Prostate gland (tissue), 2 donors: ENCODE results near the gene TAF3. TPM values are rescaled to one million over a fixed set of nuclear protein-coding genes. Genes with fewer than 3 reads are reported as not detected.

Experiments
- DNase-seq: peaks from one replicate; pipeline ENCODE4 v3.0.0-alpha.2; 2019; ENCODE audit warnings: low spot score
- H3K27ac ChIP-seq, 2 donors: fragments of 200-600 bp; sonication (generic); 2 replicates each; pipeline ENCODE4 v1.5.1; 2017 to 2019
- H3K27me3 ChIP-seq: fragments of 200-600 bp; sonication (generic); replicated peaks from 2 replicates; pipeline ENCODE4 v1.5.1; 2019; ENCODE audit not compliant: insufficient read depth
- H3K36me3 ChIP-seq, 2 donors: fragments of 200-600 bp; sonication (generic); 1 replicate in 1 of 2; 2 replicates in 1 of 2; pipeline versions ENCODE4 v1.5.1 to v1.8.1; 2017 to 2019
- H3K4me1 ChIP-seq: fragments of 200-600 bp; sonication (generic); replicated peaks from 2 replicates; pipeline ENCODE4 v1.5.1; 2019
- H3K4me3 ChIP-seq, 2 donors: fragments of 200-600 bp; sonication (generic); 2 replicates each; pipeline ENCODE4 v1.5.1; 2017 to 2019
- H3K9me3 ChIP-seq: fragments of 200-600 bp; sonication (generic); 2 replicates; pipeline ENCODE4 v1.5.1; 2017
- POLR2A ChIP-seq: fragments of 450-650 bp; IDR thresholded peaks from one replicate; pipeline ENCODE4 v1.6.1; 2016; ENCODE audit warnings: antibody characterized with exemption, mild to moderate bottlenecking
- POLR2AphosphoS5 ChIP-seq: sonication (generic); formaldehyde crosslinking; IDR thresholded peaks from one replicate; pipeline ENCODE4 v1.6.1; 2017; ENCODE audit warnings: antibody characterized with exemption
- WGBS: methylation state at CpG from one replicate; pipeline ENCODE4 v1.1.5; 2018; 5-methylcytosine and 5-hydroxymethylcytosine counted together
- intact Hi-C: fragments of 100-400 bp; cut with DNase I; formaldehyde crosslinking; loops from one replicate; pipeline ENCODE4 v1.14.2; 2022
- total RNA-seq, 2 donors: library from RNA; depleted of rRNA; stranded (reverse); fragments of >200 nt; gene quantifications; one replicate each; pipeline ENCODE4 v1.1.0, GENCODE V29; 2016
- TF ChIP-seq, protein P1 (sequence below), 4 experiments: fragments of 200-600 bp in 2 of 4; fragments of 450-650 bp in 2 of 4; sonication (generic) in 2 of 4; IDR thresholded peaks; 1 replicate in 3 of 4; 2 replicates in 1 of 4; pipeline ENCODE4 v1.5.1; 2016 to 2019; ENCODE audit warnings: antibody characterized with exemption in 4 of 4, mild to moderate bottlenecking in 2 of 4, moderate library complexity in 2 of 4

The TAF3 gene
- total RNA-seq, 2 donors from 2014 or later: 4.4 to 20.2 TPM

DNA sequence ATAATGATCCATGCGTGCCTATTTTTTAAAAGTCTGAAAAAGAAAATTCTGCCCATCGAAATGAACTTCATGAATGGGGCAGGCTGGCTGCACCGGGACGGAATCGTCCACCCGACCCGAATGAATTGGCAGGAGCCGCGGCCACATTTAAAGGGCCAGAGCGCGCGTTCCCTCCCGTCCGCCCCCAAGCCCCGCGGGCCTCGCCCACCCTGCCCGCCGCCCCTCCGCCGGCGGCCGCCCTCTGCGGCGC is 235.9 kb downstream of the TAF3 start:
- peak overlapping the region; percentile 68 to 75 for H3K27ac ChIP-seq

DNA sequence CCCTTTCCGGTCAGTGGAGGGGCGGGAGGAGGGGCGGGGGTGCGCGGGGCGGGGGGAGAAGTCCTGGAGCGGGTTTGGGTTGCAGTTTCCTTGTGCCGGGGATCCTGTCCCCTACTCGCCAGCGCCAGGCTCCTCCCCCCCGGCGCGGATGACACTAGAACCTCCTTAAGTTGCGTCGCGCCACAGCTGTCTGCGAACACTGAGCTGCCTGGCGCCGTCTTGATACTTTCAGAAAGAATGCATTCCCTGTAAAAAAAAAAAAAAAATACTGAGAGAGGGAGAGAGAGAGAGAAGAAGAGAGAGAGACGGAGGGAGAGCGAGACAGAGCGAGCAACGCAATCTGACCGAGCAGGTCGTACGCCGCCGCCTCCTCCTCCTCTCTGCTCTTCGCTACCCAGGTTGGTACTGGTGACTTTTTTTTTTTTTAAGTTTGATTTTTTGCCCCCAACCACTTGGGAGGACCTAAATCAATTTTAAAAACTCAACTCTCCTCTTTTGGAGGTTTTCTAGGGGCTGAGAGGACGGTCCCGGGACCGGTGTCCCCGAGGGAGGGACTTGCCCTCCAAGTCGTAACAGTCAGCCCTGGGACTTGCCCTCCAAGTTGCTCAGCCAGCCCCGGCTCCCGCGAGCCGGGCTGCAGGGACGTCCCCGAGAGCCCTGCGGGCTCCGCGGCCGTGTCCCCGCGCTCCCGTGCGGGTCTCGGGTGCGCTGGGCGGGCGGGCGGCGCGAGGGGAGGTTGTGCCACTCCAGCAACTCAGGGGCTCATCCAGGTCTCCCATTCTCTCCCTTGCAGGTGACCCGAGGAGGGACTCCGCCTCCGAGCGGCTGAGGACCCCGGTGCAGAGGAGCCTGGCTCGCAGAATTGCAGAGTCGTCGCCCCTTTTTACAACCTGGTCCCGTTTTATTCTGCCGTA is 236.4 kb downstream of the TAF3 start, which contains the start of gene GATA3:
GATA3 (plus strand) TSS at position 195 of the 914 bp plus-strand sequence. CDS start 968 bp downstream, outside the sequence.
- intact Hi-C loops: no loop called here
- H3K36me3 ChIP-seq: no peaks in the 10 kb centered on the region
- peaks cover 3% of the 10 kb centered on the region for H3K4me1 ChIP-seq
- DNase-seq: peak; percentile 91
- WGBS: 2% methylated on average over 60 of the region's 65 CpGs
- H3K4me3 ChIP-seq: peak within 1 kb of the TSS; percentile 47 to 59
- no peaks in the 10 kb centered on the region for H3K9me3 ChIP-seq
- peaks cover 16% of the 10 kb centered on the region for H3K27me3 ChIP-seq
- TF ChIP-seq, protein P1, sequence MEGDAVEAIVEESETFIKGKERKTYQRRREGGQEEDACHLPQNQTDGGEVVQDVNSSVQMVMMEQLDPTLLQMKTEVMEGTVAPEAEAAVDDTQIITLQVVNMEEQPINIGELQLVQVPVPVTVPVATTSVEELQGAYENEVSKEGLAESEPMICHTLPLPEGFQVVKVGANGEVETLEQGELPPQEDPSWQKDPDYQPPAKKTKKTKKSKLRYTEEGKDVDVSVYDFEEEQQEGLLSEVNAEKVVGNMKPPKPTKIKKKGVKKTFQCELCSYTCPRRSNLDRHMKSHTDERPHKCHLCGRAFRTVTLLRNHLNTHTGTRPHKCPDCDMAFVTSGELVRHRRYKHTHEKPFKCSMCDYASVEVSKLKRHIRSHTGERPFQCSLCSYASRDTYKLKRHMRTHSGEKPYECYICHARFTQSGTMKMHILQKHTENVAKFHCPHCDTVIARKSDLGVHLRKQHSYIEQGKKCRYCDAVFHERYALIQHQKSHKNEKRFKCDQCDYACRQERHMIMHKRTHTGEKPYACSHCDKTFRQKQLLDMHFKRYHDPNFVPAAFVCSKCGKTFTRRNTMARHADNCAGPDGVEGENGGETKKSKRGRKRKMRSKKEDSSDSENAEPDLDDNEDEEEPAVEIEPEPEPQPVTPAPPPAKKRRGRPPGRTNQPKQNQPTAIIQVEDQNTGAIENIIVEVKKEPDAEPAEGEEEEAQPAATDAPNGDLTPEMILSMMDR (IDR thresholded peaks at IDR 0.05): no peak
- TF ChIP-seq POLR2A: peak; percentile 77
- TF ChIP-seq POLR2AphosphoS5: peak; percentile 81
- peak within 1 kb of the TSS; percentile 68 to 75 for H3K27ac ChIP-seq

More for the DNA sequence above, 235.9 kb downstream of the TAF3 start:
- intact Hi-C loops: no loop called here
- under 1% methylated on average over 23 of the region's 25 CpGs for WGBS
- H3K9me3 ChIP-seq: no peaks in the 10 kb centered on the region
- peaks cover 16% of the 10 kb centered on the region for H3K27me3 ChIP-seq
- peak overlapping the region; percentile 47 to 59 for H3K4me3 ChIP-seq
- peaks cover 3% of the 10 kb centered on the region for H3K4me1 ChIP-seq
- peak; percentile 51 for DNase-seq
- no peak for TF ChIP-seq POLR2AphosphoS5
- no peak for TF ChIP-seq POLR2A
- TF ChIP-seq, protein P1 (IDR thresholded peaks at IDR 0.05): no peak
- H3K36me3 ChIP-seq: no peaks in the 10 kb centered on the region

DNA sequence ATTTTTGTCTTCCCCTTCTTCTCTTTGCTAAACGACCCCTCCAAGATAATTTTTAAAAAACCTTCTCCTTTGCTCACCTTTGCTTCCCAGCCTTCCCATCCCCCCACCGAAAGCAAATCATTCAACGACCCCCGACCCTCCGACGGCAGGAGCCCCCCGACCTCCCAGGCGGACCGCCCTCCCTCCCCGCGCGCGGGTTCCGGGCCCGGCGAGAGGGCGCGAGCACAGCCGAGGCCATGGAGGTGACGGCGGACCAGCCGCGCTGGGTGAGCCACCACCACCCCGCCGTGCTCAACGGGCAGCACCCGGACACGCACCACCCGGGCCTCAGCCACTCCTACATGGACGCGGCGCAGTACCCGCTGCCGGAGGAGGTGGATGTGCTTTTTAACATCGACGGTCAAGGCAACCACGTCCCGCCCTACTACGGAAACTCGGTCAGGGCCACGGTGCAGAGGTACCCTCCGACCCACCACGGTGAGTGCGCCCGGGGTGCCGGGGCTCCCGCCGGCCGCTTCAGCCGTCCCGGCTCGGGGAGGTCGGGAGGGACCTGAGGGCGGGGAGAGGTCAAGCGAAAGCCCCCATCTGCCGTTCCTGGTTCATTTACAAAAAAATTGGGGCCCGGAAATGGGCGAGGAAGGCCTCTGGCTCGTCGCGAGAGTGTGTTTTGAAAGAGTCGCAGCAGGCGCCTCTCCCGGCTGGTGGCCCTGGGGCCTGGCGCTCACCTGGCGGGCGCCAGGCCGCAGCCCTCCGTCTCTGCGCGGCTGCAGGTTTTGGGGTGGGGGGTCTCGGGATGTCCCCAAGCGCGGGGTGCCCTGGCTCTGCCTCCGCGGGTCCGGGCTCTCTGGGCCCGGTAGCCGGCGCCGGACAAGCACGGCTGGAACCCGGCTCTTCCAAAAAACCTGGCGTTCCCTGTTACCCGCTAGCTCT is 237.4 kb downstream of the TAF3 start:
- intact Hi-C loops: no loop called here
- Histone ChIP-seq H3K27me3 (peaks cover 16% of the 10 kb centered on the region), H3K4me3 (peak overlapping the region; percentile 47 to 59), H3K27ac (peak overlapping the region; percentile 68 to 75), H3K4me1 (no peaks in the 10 kb centered on the region), H3K9me3 (no peaks in the 10 kb centered on the region), H3K36me3 (no peaks in the 10 kb centered on the region)
- WGBS: 16% methylated on average over 68 of the region's 85 CpGs
- no peak for DNase-seq
- TF ChIP-seq POLR2A (no peak), POLR2AphosphoS5 (no peak)
- TF ChIP-seq, protein P1 (IDR thresholded peaks at IDR 0.05): no peak

DNA sequence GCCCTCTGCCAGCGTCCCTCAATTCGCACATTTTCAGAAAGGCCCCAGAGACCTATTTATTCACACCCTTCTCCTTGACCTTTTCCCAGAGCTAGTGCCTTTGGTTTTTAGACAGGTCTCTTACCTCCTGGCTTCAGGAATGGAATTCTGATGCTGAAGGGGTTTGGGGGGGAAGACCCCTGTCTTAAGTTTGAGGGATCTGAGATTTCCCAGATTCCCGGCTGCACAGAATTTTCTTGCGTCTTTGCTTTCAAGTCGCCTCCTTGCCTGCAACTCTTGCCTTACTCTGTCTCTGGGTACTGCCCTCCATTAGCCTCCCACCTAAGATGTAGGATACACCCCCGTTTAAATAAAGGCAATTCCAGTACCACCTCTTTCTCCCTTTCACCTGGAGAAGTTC is 238.1 kb downstream of the TAF3 start:
- intact Hi-C loops: no loop called here

More for the DNA sequence above, 238.1 kb downstream of the TAF3 start:
- TF ChIP-seq POLR2A (no peak), POLR2AphosphoS5 (no peak)
- TF ChIP-seq, protein P1 (IDR thresholded peaks at IDR 0.05): no peak
- Histone ChIP-seq H3K4me1 (no peaks in the 10 kb centered on the region), H3K9me3 (no peaks in the 10 kb centered on the region), H3K36me3 (no peaks in the 10 kb centered on the region), H3K27ac (peak overlapping the region; percentile 68 to 75), H3K4me3 (peak overlapping the region; percentile 47 to 59), H3K27me3 (peaks cover 11% of the 10 kb centered on the region)
- WGBS: 46% methylated on average over 6 of the region's 6 CpGs
- no peak for DNase-seq
